Transverse colon (tissue), 4 donors: Measurements from ENCODE around the gene SLC4A3. TPM values are rescaled to one million over a fixed set of nuclear protein-coding genes. Genes with fewer than 3 reads are reported as not detected.

Source experiments
- DNase-seq: peaks from one replicate; pipeline ENCODE4 v3.0.0-alpha.2; 2019
- H3K27ac ChIP-seq, 4 donors: fragments of 200-600 bp; sonication (generic); 2 replicates each; pipeline ENCODE4 v1.5.1; 2016 to 2018; ENCODE audit warnings: inconsistent platforms in 4 of 4
- H3K27me3 ChIP-seq: fragments of 200-600 bp; sonication (generic); 2 replicates; pipeline ENCODE4 v1.5.1; 2017; ENCODE audit warnings: inconsistent platforms
- H3K36me3 ChIP-seq, 4 donors: fragments of 200-600 bp; sonication (generic); 2 replicates each; pipeline ENCODE4 v1.5.1; 2017 to 2019; ENCODE audit warnings: inconsistent platforms in 4 of 4
- H3K4me1 ChIP-seq, 4 donors: fragments of 200-600 bp; sonication (generic); 2 replicates each; pipeline ENCODE4 v1.5.1; 2017 to 2020; ENCODE audit warnings: inconsistent platforms in 4 of 4
- H3K4me3 ChIP-seq, 4 donors: fragments of 200-600 bp; sonication (generic); 1 replicate in 1 of 4; 2 replicates in 3 of 4; pipeline versions ENCODE4 v1.5.1 to v1.6.1; 2017 to 2019; ENCODE audit warnings: inconsistent platforms in 4 of 4
- H3K9me3 ChIP-seq, 2 donors: fragments of 200-600 bp; sonication (generic); 2 replicates each; pipeline ENCODE4 v1.5.1; 2017 to 2019; ENCODE audit warnings: inconsistent platforms in 2 of 2
- EP300 ChIP-seq: sonication (generic); formaldehyde crosslinking; IDR thresholded peaks from one replicate; pipeline ENCODE4 v1.6.1; 2017; ENCODE audit warnings: antibody characterized with exemption, low read depth
- POLR2A ChIP-seq: fragments of 450-650 bp; IDR thresholded peaks from one replicate; pipeline ENCODE4 v1.6.1; 2016; ENCODE audit warnings: antibody characterized with exemption, mild to moderate bottlenecking, moderate library complexity
- POLR2AphosphoS5 ChIP-seq, 3 donors: sonication (generic); formaldehyde crosslinking; IDR thresholded peaks; one replicate each; pipeline ENCODE4 v1.6.1; 2016; ENCODE audit warnings: antibody characterized with exemption in 3 of 3
- WGBS, 2 donors: methylation state at CpG; one replicate each; pipeline ENCODE4 v1.1.5; 2018; ENCODE audit warnings: low coverage in 1 of 2; 5-methylcytosine and 5-hydroxymethylcytosine counted together
- in situ Hi-C, 4 donors: fragments of 200-750 bp; cut with MboI; loops; one replicate each; pipeline versions ENCODE4 v1.15.0 to v1.15.1; 2017; ENCODE audit warnings: low sequenced_read_pairs in 3 of 4, low pct_ligation_motif_present in 1 of 4, low pct_unique_long_range_greater_than_20kb in 1 of 4
- intact Hi-C: fragments of 100-400 bp; cut with DNase I; formaldehyde crosslinking; loops from one replicate; pipeline ENCODE4 v1.15.1; 2023; ENCODE audit warnings: low total_unique reads
- total RNA-seq, 4 donors: library from RNA; depleted of rRNA; stranded (reverse); fragments of >200 nt; gene quantifications; one replicate each; pipeline ENCODE4 v1.1.0, GENCODE V29; 2016
- TF ChIP-seq, protein P1 (sequence below), 5 experiments: fragments of 200-600 bp in 3 of 5; fragments of 450-650 bp in 2 of 5; sonication (generic) in 3 of 5; IDR thresholded peaks; 1 replicate in 2 of 5; 2 replicates in 3 of 5; pipeline ENCODE4 v1.5.1; 2016 to 2017; ENCODE audit warnings: antibody characterized with exemption in 5 of 5, inconsistent platforms in 3 of 5, mild to moderate bottlenecking in 2 of 5, moderate library complexity in 1 of 5

The SLC4A3 gene
- total RNA-seq, 4 donors from 2014 or later, result 0.32 to 25.9 (median 0.68) TPM; not detected in 1

DNA sequence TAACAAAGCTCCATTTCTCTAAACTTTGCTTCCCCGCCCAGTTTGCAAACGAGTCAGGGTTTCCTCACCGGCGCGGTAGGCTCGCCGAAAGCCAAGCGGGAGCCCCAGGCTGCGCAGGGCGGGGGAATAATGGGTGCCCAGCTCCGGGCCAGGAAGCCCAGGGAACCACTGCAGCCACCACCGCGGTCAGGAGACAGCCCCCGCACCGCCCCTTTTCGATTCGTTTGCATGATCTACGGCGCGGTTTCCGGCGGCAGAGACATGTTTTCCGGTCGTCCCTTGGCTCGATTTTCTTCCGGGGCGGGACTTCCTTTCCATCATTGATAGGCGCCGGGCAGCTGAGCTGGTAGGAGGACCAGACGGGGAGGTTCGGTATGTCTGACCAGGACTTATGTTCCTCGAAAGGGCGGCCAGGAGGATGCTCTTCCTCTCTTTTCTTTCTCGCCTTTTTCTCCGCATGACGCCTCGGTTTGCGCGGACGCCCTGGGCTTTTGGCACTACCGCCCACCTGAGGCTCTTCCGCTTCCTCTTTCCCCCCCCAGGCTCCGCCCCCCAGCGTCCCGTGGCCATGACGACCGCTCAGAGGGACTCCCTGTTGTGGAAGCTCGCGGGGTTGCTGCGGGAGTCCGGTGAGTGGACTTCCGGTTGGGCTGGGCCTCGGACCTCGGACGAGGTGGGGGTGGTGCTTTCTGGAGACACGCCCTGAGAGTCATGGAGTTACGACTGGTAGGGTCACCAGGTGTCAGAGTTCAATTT lies 29.7 kb upstream of the SLC4A3 start, which contains the start of gene STK11IP:
TSS of gene STK11IP (plus strand) at position 306 of the 756 bp plus-strand sequence. CDS start at position 569, 263 bp downstream.
- DNase-seq, result peak; percentile 97
- Histone ChIP-seq H3K9me3 (no peaks in the 10 kb centered on the region), H3K27me3 (no peaks in the 10 kb centered on the region), H3K4me3 (peak within 1 kb of the TSS; percentile 48 to 97 (median 64)), H3K4me1 (peaks cover 5 to 15% (median 8%) of the 10 kb centered on the region in 4 donors), H3K27ac (peak within 1 kb of the TSS; percentile 92 to 95 (median 93)), H3K36me3 (peaks cover 0 to 20% (median 6%) of the 10 kb centered on the region in 4 donors)
- TF ChIP-seq POLR2A (peak; percentile 95), POLR2AphosphoS5 (IDR thresholded peaks at IDR 0.05) (peak; percentile 73 to 87 (median 82)), EP300 (no peak)
- TF ChIP-seq, protein P1, sequence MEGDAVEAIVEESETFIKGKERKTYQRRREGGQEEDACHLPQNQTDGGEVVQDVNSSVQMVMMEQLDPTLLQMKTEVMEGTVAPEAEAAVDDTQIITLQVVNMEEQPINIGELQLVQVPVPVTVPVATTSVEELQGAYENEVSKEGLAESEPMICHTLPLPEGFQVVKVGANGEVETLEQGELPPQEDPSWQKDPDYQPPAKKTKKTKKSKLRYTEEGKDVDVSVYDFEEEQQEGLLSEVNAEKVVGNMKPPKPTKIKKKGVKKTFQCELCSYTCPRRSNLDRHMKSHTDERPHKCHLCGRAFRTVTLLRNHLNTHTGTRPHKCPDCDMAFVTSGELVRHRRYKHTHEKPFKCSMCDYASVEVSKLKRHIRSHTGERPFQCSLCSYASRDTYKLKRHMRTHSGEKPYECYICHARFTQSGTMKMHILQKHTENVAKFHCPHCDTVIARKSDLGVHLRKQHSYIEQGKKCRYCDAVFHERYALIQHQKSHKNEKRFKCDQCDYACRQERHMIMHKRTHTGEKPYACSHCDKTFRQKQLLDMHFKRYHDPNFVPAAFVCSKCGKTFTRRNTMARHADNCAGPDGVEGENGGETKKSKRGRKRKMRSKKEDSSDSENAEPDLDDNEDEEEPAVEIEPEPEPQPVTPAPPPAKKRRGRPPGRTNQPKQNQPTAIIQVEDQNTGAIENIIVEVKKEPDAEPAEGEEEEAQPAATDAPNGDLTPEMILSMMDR (IDR thresholded peaks at IDR 0.05), result no peak
- intact Hi-C loops (loop anchor here (2.0 kb wide), 1 partner anchor 27 kb away; the partner anchor contains the start of gene OBSL1), in situ Hi-C loops (no loop called here)
- 1% methylated on average over 57 of the region's 57 CpGs; no CpG with 5 or more reads in 1 of the 2 donors for WGBS, 2 donors

DNA sequence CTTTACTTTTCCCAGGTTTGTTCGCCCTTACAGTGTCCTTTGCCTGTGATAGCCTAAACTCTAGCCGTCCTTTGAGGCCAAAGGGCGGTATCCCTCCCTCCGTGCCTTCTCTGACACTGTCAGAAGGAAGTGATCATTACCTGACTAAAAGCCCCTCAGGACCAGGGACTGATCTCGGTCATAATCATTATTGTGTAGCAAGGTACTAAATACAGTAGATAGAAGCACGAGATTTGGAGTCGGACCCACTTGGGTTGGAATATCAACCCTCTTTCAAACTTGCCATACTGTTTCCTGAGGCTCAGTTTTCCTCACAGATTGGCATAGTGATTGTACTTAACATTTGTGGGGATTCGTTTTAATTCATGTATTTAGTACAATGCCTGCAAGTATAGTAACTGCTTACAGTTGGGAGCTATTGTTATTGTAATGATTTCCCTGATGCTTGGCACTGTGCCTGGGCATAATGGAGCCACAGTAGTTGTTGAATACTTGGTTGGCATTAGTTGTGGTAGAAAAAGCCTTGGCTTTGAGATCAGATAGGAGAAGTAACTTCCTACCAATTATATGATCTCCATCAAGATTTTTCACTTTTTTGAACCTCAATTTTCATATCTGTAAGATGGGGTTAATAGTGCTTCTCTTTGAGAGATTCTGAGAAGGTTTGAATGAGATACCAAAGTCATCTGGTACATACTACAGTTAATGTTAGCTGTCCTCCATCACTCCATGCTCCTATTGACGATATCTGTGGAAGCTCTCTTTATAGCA lies 28.9 kb upstream of the SLC4A3 start:
- Histone ChIP-seq H3K36me3 (peaks cover 0 to 20% (median 10%) of the 10 kb centered on the region in 4 donors), H3K4me1 (peaks cover 5 to 15% (median 8%) of the 10 kb centered on the region in 4 donors), H3K27me3 (no peaks in the 10 kb centered on the region), H3K27ac (peak overlapping the region; percentile 92 to 95 (median 93)), H3K9me3 (no peaks in the 10 kb centered on the region), H3K4me3 (peak overlapping the region; percentile 17 to 97 (median 54))
- intact Hi-C loops, result no loop called here
- 28 to 79% methylated on average over 2 to 9 of the region's 9 CpGs for WGBS, 2 donors
- no peak for DNase-seq
- no peak for TF ChIP-seq POLR2AphosphoS5 (IDR thresholded peaks at IDR 0.05)
- TF ChIP-seq, protein P1 (IDR thresholded peaks at IDR 0.05), result no peak
- TF ChIP-seq POLR2A, result no peak
- no peak for TF ChIP-seq EP300
- in situ Hi-C loops, result no loop called here

DNA sequence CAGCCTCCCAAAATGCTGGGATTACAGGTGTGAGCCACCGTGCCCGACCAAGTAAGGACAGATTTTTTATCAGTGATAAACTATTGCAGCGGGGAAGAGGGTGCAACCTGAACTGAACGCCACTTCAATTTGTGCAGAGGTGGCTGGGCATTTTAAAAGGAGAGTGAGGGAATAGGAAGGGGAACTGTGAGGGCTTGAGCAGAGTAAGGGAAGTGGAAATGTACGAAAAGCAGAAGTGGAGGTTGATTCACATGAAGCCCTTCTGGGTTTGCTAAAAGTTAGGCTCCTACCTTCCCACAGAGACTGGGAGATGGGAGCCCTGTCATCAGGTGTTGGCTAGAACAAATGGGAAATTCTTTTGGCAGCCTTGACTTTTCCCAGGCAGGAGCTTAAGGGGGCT lies 23.7 kb upstream of the SLC4A3 start:
- Histone ChIP-seq H3K36me3 (peaks cover 0 to 52% (median 19%) of the 10 kb centered on the region in 4 donors), H3K4me1 (peaks cover 0 to 2% (median 0%) of the 10 kb centered on the region in 4 donors), H3K4me3 (no peak overlapping the region), H3K9me3 (no peaks in the 10 kb centered on the region), H3K27ac (no peak overlapping the region), H3K27me3 (no peaks in the 10 kb centered on the region)
- WGBS, 2 donors, result 83 to 90% methylated on average over 5 of the region's 5 CpGs
- TF ChIP-seq, protein P1 (IDR thresholded peaks at IDR 0.05), result no peak
- no peak for TF ChIP-seq POLR2A
- no peak for TF ChIP-seq EP300
- TF ChIP-seq POLR2AphosphoS5 (IDR thresholded peaks at IDR 0.05), result no peak
- intact Hi-C loops (no loop called here), in situ Hi-C loops (no loop called here)
- DNase-seq, result no peak

DNA sequence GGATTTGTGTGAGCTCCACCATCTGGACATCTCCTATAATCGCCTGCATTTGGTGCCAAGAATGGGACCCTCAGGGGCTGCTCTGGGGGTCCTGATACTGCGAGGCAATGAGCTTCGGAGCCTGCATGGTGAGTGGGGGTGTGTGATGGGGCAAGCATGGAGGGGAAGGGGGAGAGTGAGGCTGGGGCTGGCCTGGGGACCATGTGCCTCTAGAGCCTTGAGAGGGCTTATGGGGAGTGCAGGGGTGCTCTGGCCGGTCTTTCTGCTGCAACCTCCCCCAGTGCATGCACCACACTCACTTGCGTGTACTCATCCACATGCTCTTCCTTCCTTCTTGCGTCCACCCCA lies 21.8 kb upstream of the SLC4A3 start:
- Histone ChIP-seq H3K27me3 (no peaks in the 10 kb centered on the region), H3K36me3 (peaks cover 0 to 59% (median 20%) of the 10 kb centered on the region in 4 donors)
- TF ChIP-seq, protein P1 (IDR thresholded peaks at IDR 0.05), result no peak
- no peak for TF ChIP-seq EP300
- no peak for TF ChIP-seq POLR2AphosphoS5 (IDR thresholded peaks at IDR 0.05)
- TF ChIP-seq POLR2A, result no peak

More for the DNA sequence above, 21.8 kb upstream of the SLC4A3 start:
- DNase-seq, result no peak
- Histone ChIP-seq H3K4me1 (no peaks in the 10 kb centered on the region), H3K27ac (no peak overlapping the region), H3K4me3 (no peak overlapping the region), H3K9me3 (no peaks in the 10 kb centered on the region)
- in situ Hi-C loops (no loop called here), intact Hi-C loops (no loop called here)
- 87% methylated on average over 6 of the region's 6 CpGs; no CpG with 5 or more reads in 1 of the 2 donors for WGBS, 2 donors
